ENCODE measurements around the gene SHPK. TPM values are rescaled to one million over a fixed set of nuclear protein-coding genes. Genes with fewer than 3 reads are reported as not detected.
A peak's percentile ranks its signal among the peaks of the same experiment; 100 is the strongest.

Gene SHPK
- total RNA-seq, 1 donor from 2014 or later: 7.8 TPM

DNA sequence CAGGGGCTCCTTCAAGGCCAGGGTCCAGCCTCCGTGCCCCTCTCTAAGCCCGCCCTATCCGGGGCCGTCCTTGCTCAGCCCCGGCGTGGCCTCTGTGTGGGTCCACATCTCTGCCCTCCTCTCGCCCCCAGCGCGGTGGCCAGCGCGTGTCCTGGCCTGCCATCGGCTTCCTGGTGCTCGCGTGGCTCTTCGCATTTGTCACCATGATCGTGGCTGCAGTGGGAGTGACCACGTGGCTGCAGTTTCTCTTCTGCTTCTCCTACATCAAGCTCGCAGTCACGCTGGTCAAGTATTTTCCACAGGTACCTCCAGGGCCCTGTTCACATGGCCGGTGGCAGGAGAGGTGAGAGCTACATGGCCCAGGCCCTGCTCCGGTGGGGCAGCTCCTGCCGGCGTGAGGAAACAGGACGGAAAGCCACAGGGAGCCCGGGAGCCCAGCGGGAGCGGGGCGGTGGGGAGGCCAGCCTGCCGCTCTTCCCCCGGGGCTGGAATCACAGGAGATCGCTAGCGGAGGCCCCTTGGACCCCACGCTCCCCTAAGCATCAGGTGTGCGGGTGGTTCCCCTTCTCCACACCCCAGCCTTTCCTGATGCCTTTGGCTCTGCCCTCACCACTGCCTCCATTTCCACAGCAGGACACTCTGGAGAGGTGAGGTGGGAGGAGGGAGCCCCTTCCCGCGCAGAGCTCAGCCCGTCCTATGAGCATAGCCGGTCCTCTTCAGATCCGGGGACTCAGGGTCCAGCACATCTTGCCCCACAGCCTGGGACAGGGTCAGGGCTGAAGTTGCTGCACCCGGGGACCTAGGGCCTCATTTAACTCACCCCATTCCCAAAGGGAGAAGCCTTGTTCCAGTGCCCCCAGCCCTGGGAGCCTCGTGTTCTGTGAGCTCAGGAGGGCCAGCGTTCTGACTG is 22.1 kb upstream of the SHPK start:
- Mint-ChIP-seq H3K9me3 (ENCODE audit: unreplicated experiment) (no peaks in the 10 kb centered on the region), H3K27me3 (ENCODE audit: low read depth, unreplicated experiment) (no peaks in the 10 kb centered on the region), H3K36me3 (ENCODE audit: low read depth, unreplicated experiment) (peaks cover 3% of the 10 kb centered on the region), H3K4me3 (ENCODE audit: unreplicated experiment) (no peak overlapping the region), H3K27ac (ENCODE audit: unreplicated experiment) (peak overlapping the region; percentile 53), H3K4me1 (ENCODE audit: low read depth, unreplicated experiment) (peaks cover 6% of the 10 kb centered on the region)
- peaks cover 17% of the 10 kb centered on the region for H3K4me1 ChIP-seq (ENCODE audit: insufficient read depth, low read length)
- DNase-seq (ENCODE audit: low read depth) (no peak), FAIRE-seq (no peak)
- no peak overlapping the region for H2AFZ ChIP-seq (ENCODE audit: low read depth, low read length)
- no peak overlapping the region for H3K9ac ChIP-seq (ENCODE audit: low read length)
- peaks cover 2% of the 10 kb centered on the region for H3K36me3 ChIP-seq (ENCODE audit: insufficient read depth, low read length)
- no peaks in the 10 kb centered on the region for H3K9me3 ChIP-seq (ENCODE audit: insufficient read depth, low read depth, low read length)
- H3K79me2 ChIP-seq (ENCODE audit: insufficient read depth, low read length): peaks cover 2% of the 10 kb centered on the region
- no peak overlapping the region for H3K27ac ChIP-seq (ENCODE audit: low read depth, low read length)
- TF ChIP-seq, protein P1, sequence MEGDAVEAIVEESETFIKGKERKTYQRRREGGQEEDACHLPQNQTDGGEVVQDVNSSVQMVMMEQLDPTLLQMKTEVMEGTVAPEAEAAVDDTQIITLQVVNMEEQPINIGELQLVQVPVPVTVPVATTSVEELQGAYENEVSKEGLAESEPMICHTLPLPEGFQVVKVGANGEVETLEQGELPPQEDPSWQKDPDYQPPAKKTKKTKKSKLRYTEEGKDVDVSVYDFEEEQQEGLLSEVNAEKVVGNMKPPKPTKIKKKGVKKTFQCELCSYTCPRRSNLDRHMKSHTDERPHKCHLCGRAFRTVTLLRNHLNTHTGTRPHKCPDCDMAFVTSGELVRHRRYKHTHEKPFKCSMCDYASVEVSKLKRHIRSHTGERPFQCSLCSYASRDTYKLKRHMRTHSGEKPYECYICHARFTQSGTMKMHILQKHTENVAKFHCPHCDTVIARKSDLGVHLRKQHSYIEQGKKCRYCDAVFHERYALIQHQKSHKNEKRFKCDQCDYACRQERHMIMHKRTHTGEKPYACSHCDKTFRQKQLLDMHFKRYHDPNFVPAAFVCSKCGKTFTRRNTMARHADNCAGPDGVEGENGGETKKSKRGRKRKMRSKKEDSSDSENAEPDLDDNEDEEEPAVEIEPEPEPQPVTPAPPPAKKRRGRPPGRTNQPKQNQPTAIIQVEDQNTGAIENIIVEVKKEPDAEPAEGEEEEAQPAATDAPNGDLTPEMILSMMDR (IDR thresholded peaks at IDR 0.05; ENCODE audit: insufficient read depth, low read depth, low read length): no peak
- TF ChIP-seq EZH2 (IDR thresholded peaks at IDR 0.05; ENCODE audit: insufficient read depth, low read length): no peak
- peaks cover 37% of the 10 kb centered on the region for H4K20me1 ChIP-seq (ENCODE audit: insufficient read depth, low read length)
- no peak overlapping the region for H3K4me3 ChIP-seq (ENCODE audit: insufficient read depth, low read depth, low read length)
- no peak overlapping the region for H3K4me2 ChIP-seq (ENCODE audit: low read length)
- H3K27me3 ChIP-seq (ENCODE audit: insufficient read depth, low read length): no peaks in the 10 kb centered on the region

DNA sequence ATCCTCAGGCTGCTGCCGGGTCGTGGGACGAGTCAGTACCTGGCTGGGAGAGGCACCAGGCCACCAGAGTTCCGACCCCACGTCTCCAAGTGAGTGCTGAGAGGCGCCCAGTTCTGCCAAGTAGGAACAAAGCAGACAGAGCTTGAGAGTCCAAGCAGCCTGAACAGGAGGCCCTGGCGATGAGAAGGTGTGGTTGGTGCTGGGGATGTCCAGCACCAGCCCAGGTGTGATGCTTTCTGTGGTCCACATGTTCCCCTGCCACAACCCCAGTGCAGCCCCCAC is 21.5 kb upstream of the SHPK start:
- no peak overlapping the region for H2AFZ ChIP-seq (ENCODE audit: low read depth, low read length)
- H3K4me1 Mint-ChIP-seq (ENCODE audit: low read depth, unreplicated experiment): peaks cover 6% of the 10 kb centered on the region
- no peak for DNase-seq (ENCODE audit: low read depth)

DNA sequence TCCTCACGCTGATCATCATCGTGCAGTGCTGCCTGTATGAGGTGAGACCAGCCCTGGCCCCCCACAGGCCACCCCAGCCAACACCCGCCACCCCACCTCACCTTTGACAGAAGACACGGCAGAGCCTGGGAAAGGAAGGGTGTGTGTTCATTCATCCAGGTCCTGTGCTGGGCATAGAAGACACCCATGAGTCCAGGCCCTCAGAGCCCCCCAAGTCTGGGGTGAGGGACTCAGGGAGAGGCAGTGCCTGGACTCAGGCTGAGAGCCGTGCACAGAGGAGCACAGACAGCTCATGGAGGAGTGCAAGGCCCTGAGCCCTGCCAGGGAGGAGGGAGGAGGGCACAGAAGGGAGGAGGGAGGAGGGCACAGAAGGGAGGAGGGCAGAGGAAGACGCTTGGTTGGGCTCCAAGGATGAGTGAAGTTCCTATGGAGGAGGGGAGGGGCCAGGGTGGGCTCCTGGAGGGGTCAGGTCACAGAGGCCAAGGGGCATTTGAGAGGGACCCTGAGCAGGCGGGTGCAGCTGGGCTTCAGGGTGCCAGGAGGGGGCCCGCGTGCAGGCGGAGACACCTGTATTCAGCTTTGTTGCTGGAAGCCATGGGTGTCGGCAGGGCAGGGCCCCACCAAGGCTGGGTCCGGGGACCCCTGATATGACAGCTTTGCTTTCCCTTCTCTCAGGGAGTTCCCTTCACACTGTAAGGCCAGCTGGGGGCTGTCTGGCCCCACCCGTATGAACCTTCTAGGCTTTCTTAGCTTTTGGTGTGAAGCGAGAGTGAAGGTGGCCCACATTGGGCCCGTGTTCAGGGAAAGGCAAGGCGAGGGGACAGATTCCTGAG is 20.9 kb upstream of the SHPK start:
- no peak for TF ChIP-seq EZH2 (IDR thresholded peaks at IDR 0.05; ENCODE audit: insufficient read depth, low read length)
- TF ChIP-seq, protein P1 (IDR thresholded peaks at IDR 0.05; ENCODE audit: insufficient read depth, low read depth, low read length): no peak
- no peak overlapping the region for H3K4me2 ChIP-seq (ENCODE audit: low read length)
- no peak overlapping the region for H3K9ac ChIP-seq (ENCODE audit: low read length)
- H3K4me3 ChIP-seq (ENCODE audit: insufficient read depth, low read depth, low read length): no peak overlapping the region
- peaks cover 17% of the 10 kb centered on the region for H3K4me1 ChIP-seq (ENCODE audit: insufficient read depth, low read length)
- Mint-ChIP-seq H3K27ac (ENCODE audit: unreplicated experiment) (peak overlapping the region; percentile 26), H3K27me3 (ENCODE audit: low read depth, unreplicated experiment) (no peaks in the 10 kb centered on the region), H3K4me3 (ENCODE audit: unreplicated experiment) (no peak overlapping the region), H3K9me3 (ENCODE audit: unreplicated experiment) (no peaks in the 10 kb centered on the region), H3K36me3 (ENCODE audit: low read depth, unreplicated experiment) (peaks cover 4% of the 10 kb centered on the region), H3K4me1 (ENCODE audit: low read depth, unreplicated experiment) (peaks cover 6% of the 10 kb centered on the region)
- H3K27me3 ChIP-seq (ENCODE audit: insufficient read depth, low read length): no peaks in the 10 kb centered on the region
- H3K27ac ChIP-seq (ENCODE audit: low read depth, low read length): no peak overlapping the region
- no peaks in the 10 kb centered on the region for H3K9me3 ChIP-seq (ENCODE audit: insufficient read depth, low read depth, low read length)
- FAIRE-seq: no peak
- no peaks in the 10 kb centered on the region for H3K79me2 ChIP-seq (ENCODE audit: insufficient read depth, low read length)
- no peaks in the 10 kb centered on the region for H3K36me3 ChIP-seq (ENCODE audit: insufficient read depth, low read length)
- H2AFZ ChIP-seq (ENCODE audit: low read depth, low read length): no peak overlapping the region
- peaks cover 26% of the 10 kb centered on the region for H4K20me1 ChIP-seq (ENCODE audit: insufficient read depth, low read length)
- DNase-seq (ENCODE audit: low read depth): no peak

More for the DNA sequence above, 21.5 kb upstream of the SHPK start:
- Histone ChIP-seq H3K4me3 (ENCODE audit: insufficient read depth, low read depth, low read length) (no peak overlapping the region), H4K20me1 (ENCODE audit: insufficient read depth, low read length) (peaks cover 31% of the 10 kb centered on the region), H3K9me3 (ENCODE audit: insufficient read depth, low read depth, low read length) (no peaks in the 10 kb centered on the region), H3K27ac (ENCODE audit: low read depth, low read length) (no peak overlapping the region), H3K4me2 (ENCODE audit: low read length) (no peak overlapping the region), H3K79me2 (ENCODE audit: insufficient read depth, low read length) (no peaks in the 10 kb centered on the region), H3K9ac (ENCODE audit: low read length) (no peak overlapping the region), H3K36me3 (ENCODE audit: insufficient read depth, low read length) (no peaks in the 10 kb centered on the region), H3K4me1 (ENCODE audit: insufficient read depth, low read length) (peaks cover 17% of the 10 kb centered on the region), H3K27me3 (ENCODE audit: insufficient read depth, low read length) (no peaks in the 10 kb centered on the region)
- Mint-ChIP-seq H3K27me3 (ENCODE audit: low read depth, unreplicated experiment) (no peaks in the 10 kb centered on the region), H3K27ac (ENCODE audit: unreplicated experiment) (peak overlapping the region; percentile 26), H3K4me3 (ENCODE audit: unreplicated experiment) (no peak overlapping the region), H3K36me3 (ENCODE audit: low read depth, unreplicated experiment) (peaks cover 3% of the 10 kb centered on the region), H3K9me3 (ENCODE audit: unreplicated experiment) (no peaks in the 10 kb centered on the region)
- FAIRE-seq: no peak
- no peak for TF ChIP-seq EZH2 (IDR thresholded peaks at IDR 0.05; ENCODE audit: insufficient read depth, low read length)

Measured in astrocyte (in vitro differentiated cells and primary cell).